Activated CD8-positive, alpha-beta T cell treated with anti-CD3 and anti-CD28 coated beads for 36 hours (primary cell): ENCODE data around the gene EEF1AKMT4. TPM values are rescaled to one million over a fixed set of nuclear protein-coding genes. Genes with fewer than 3 reads are reported as not detected.
A peak's percentile ranks its signal among the peaks of the same experiment; 100 is the strongest.

Source experiments
- ATAC-seq: fragments of 200-7000 bp; cut with Tn5 transposase; one replicate; pipeline ENCODE4 v1.10.0; 2021; ENCODE audit warnings: mild to moderate bottlenecking, moderate library complexity
- CTCF ChIA-PET: fragments of 350-600 bp; sonication (Branson Sonifier 250); formaldehyde crosslinking; loops from one replicate; lab custom pipeline; 2021; ENCODE audit warnings: antibody characterized with exemption; lab: Charles Lee
- POLR2A ChIA-PET: fragments of 350-600 bp; sonication (Branson Sonifier 250); formaldehyde crosslinking; loops from one replicate; lab custom pipeline; 2021; ENCODE audit warnings: antibody characterized with exemption; lab: Charles Lee
- DNase-seq: peaks from one replicate; pipeline ENCODE4 v3.0.0-alpha.2; 2020
- H3K27ac Mint-ChIP-seq: one replicate; pipeline ENCODE4 v1.8.0; 2021; ENCODE audit warnings: mild to moderate bottlenecking, mixed read lengths
- H3K27me3 Mint-ChIP-seq: one replicate; pipeline ENCODE4 v1.8.0; 2021; ENCODE audit warnings: mixed read lengths
- H3K36me3 Mint-ChIP-seq: one replicate; pipeline ENCODE4 v1.8.0; 2021; ENCODE audit warnings: low read depth, mixed read lengths
- H3K4me1 Mint-ChIP-seq: one replicate; pipeline ENCODE4 v1.8.0; 2021; ENCODE audit warnings: low read depth, mixed read lengths
- H3K4me3 Mint-ChIP-seq: one replicate; pipeline ENCODE4 v1.8.0; 2021; ENCODE audit warnings: mild to moderate bottlenecking, moderate library complexity, mixed read lengths
- H3K9me3 Mint-ChIP-seq: one replicate; pipeline ENCODE4 v1.8.0; 2021; ENCODE audit warnings: mixed read lengths
- intact Hi-C: fragments of 100-400 bp; cut with micrococcal nuclease; formaldehyde crosslinking; loops from one replicate; pipeline ENCODE4 v1.10.0; 2022
- total RNA-seq, 2 experiments: library from RNA; stranded (reverse); gene quantifications; one replicate each; pipeline ENCODE4 v1.2.3, GENCODE V29; 2021
- TF ChIP-seq, protein P1 (sequence below): fragments of 200-600 bp; IDR thresholded peaks from one replicate; pipeline ENCODE4 v1.8.0; 2022; ENCODE audit warnings: antibody characterized with exemption, mild to moderate bottlenecking

The EEF1AKMT4 gene
- total RNA-seq, 2 experiments from 2014 or later, result 7.8 to 8.7 TPM

DNA sequence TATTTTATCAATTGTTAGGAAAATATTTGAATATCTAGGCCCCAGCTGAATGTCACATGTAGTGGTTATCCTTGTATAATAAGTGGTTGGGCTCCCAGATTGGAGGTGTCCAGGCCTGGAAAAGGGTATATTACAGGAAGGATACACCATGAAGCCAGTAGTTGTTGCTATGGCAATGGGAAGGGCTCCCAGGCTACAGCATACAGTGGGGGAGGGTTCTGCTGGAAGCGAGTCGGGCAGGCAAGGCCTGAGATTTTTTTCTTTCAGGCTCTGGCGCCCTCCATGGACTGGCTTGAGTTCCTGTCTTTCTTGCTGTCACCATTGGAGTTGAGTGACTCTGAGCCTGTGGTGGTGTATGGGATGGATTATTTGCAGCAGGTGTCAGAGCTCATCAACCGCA, 35.2 kb downstream of the EEF1AKMT4 start:
- Mint-ChIP-seq H3K27ac (no peak overlapping the region), H3K4me3 (no peak overlapping the region), H3K9me3 (no peaks in the 10 kb centered on the region), H3K36me3 (no peaks in the 10 kb centered on the region), H3K4me1 (no peaks in the 10 kb centered on the region), H3K27me3 (peaks cover 7% of the 10 kb centered on the region)
- ATAC-seq (peak; percentile 71), DNase-seq (peak; percentile 49)
- TF ChIP-seq, protein P1, sequence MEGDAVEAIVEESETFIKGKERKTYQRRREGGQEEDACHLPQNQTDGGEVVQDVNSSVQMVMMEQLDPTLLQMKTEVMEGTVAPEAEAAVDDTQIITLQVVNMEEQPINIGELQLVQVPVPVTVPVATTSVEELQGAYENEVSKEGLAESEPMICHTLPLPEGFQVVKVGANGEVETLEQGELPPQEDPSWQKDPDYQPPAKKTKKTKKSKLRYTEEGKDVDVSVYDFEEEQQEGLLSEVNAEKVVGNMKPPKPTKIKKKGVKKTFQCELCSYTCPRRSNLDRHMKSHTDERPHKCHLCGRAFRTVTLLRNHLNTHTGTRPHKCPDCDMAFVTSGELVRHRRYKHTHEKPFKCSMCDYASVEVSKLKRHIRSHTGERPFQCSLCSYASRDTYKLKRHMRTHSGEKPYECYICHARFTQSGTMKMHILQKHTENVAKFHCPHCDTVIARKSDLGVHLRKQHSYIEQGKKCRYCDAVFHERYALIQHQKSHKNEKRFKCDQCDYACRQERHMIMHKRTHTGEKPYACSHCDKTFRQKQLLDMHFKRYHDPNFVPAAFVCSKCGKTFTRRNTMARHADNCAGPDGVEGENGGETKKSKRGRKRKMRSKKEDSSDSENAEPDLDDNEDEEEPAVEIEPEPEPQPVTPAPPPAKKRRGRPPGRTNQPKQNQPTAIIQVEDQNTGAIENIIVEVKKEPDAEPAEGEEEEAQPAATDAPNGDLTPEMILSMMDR, result peak; percentile 40
- intact Hi-C loops, result loop anchor here (5.0 to 10.0 kb wide), 2 partner anchors 57 to 390 kb away; partner anchors contain the start of gene VWA5B2
- CTCF ChIA-PET, result interaction anchor here (0.6 to 6.6 kb wide), 6 partner anchors 9 to 389 kb away, joined by 3 to 48 read pairs (median 4); partner anchors contain the start of genes PSMD2 and VWA5B2
- POLR2A ChIA-PET, result no interaction called here

DNA sequence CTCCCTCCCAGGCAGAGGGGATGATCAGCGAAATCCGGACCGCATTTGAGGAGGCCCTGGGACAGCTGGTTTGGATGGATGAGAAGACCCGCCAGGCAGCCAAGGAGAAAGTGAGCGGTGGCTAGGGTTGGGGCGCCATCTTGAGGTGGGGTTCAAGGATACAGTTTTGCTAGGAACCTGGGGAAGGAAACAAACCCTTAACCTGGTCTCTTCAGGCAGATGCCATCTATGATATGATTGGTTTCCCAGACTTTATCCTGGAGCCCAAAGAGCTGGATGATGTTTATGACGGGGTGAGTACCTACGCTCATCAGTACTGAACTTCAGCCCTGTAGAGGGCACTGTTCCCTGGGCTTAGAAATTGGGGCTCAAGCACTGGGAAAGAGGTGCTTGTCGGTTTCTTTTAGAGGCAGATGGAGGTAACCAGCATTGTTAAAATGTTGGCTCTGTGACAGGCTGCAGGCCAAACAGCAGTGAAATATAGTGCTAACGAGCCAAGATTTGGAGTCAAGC, 40.0 kb downstream of the EEF1AKMT4 start:
- H3K27ac Mint-ChIP-seq, result no peak overlapping the region
- no peaks in the 10 kb centered on the region for H3K36me3 Mint-ChIP-seq
- intact Hi-C loops, result loop anchor here (5.0 to 10.0 kb wide), 2 partner anchors 62 to 395 kb away; partner anchors contain the start of gene VWA5B2
- no peak overlapping the region for H3K4me3 Mint-ChIP-seq
- no peaks in the 10 kb centered on the region for H3K9me3 Mint-ChIP-seq
- H3K4me1 Mint-ChIP-seq, result no peaks in the 10 kb centered on the region
- ATAC-seq (peak; percentile 85), DNase-seq (peak; percentile 80)
- TF ChIP-seq, protein P1, result peak; percentile 78
- POLR2A ChIA-PET, result no interaction called here
- H3K27me3 Mint-ChIP-seq, result peaks cover 8% of the 10 kb centered on the region
- CTCF ChIA-PET, result interaction anchor here (0.6 to 2.0 kb wide), 21 partner anchors 9 to 422 kb away, joined by 3 to 15 read pairs (median 4); partner anchors contain the start of genes AP2M1, CAMK2N2 and ECE2

DNA sequence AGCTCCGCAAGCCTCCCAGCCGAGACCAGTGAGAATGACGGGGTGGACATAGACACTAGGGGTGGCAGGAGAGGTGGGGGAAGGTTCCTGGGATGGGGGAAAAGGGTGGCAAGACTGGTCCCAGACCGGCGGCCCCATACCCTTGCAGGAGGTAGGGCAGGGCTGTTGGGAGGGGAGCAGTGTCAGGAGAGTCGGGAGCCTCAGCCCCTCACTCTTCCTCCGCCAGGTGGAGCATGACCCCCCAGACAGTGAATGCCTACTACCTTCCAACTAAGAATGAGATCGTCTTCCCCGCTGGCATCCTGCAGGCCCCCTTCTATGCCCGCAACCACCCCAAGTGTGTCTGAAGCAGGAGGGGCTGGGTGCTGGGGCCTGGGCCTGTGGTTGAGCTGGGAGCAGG, 40.9 kb downstream of the EEF1AKMT4 start:
- CTCF ChIA-PET, result interaction anchor here (1.4 to 2.0 kb wide), 5 partner anchors 12 to 394 kb away, joined by 4 to 15 read pairs (median 6); partner anchors contain the start of gene CAMK2N2
- Mint-ChIP-seq H3K4me3 (no peak overlapping the region), H3K27me3 (peaks cover 8% of the 10 kb centered on the region), H3K4me1 (no peaks in the 10 kb centered on the region), H3K9me3 (no peaks in the 10 kb centered on the region), H3K27ac (no peak overlapping the region), H3K36me3 (no peaks in the 10 kb centered on the region)
- no peak for DNase-seq
- intact Hi-C loops, result no loop called here
- POLR2A ChIA-PET, result no interaction called here
- no peak for ATAC-seq
- TF ChIP-seq, protein P1, result no peak

DNA sequence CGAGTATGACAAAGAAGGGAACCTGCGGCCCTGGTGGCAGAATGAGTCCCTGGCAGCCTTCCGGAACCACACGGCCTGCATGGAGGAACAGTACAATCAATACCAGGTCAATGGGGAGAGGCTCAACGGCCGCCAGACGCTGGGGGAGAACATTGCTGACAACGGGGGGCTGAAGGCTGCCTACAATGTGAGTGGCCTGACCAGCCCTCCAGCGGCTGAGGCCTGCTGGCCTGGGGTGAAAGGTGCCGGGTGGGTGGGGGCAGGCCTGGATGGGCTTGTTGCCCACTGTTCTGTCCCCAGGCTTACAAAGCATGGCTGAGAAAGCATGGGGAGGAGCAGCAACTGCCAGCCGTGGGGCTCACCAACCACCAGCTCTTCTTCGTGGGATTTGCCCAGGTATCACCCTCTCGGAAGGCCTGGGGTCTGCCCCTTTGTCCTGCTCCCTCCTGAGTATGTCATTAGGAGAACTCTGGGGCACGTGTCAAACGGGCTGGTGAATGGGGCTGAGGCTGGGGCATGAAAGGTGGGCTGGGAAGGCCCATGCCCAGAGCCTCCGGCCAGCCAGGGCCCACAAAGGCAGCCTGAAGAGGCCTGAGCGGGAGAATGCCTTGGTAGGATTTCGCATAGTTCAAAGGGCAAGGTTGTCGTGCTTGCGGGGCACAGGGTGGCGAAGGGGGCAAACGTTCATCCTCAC, 41.7 kb downstream of the EEF1AKMT4 start:
- no peaks in the 10 kb centered on the region for H3K9me3 Mint-ChIP-seq
- no peak overlapping the region for H3K4me3 Mint-ChIP-seq
- H3K4me1 Mint-ChIP-seq, result no peaks in the 10 kb centered on the region
- TF ChIP-seq, protein P1, result no peak
- ATAC-seq (no peak), DNase-seq (no peak)
- no peak overlapping the region for H3K27ac Mint-ChIP-seq
- intact Hi-C loops, result no loop called here
- ChIA-PET POLR2A (interaction anchor here (1.9 kb wide), 1 partner anchor 29 kb away, joined by 5 read pairs; no protein-coding TSS in a partner anchor), CTCF (interaction anchor here (0.7 to 3.3 kb wide), 3 partner anchors 32 to 64 kb away, joined by 3 to 25 read pairs (median 4); partner anchors contain the start of gene EEF1AKMT4)
- no peaks in the 10 kb centered on the region for H3K36me3 Mint-ChIP-seq
- H3K27me3 Mint-ChIP-seq, result peaks cover 4% of the 10 kb centered on the region
